B cell (primary cell): ENCODE data around the gene NACC1. TPM values are rescaled to one million over a fixed set of nuclear protein-coding genes. Genes with fewer than 3 reads are reported as not detected.

Experiments
- ATAC-seq: fragments of 200-7000 bp; cut with Tn5 transposase; one replicate; pipeline ENCODE4 v1.10.0; 2021; ENCODE audit warnings: low read depth, mild to moderate bottlenecking, moderate number of reproducible peaks, moderate library complexity
- CTCF ChIA-PET: fragments of 350-600 bp; sonication (Branson Sonifier 250); formaldehyde crosslinking; loops from one replicate; lab custom pipeline; 2021; ENCODE audit warnings: antibody characterized with exemption, inconsistent platforms; lab: Charles Lee
- POLR2A ChIA-PET: fragments of 350-600 bp; sonication (Branson Sonifier 250); formaldehyde crosslinking; loops from one replicate; lab custom pipeline; 2021; ENCODE audit warnings: antibody characterized with exemption; lab: Charles Lee
- DNase-seq: peaks from one replicate; pipeline ENCODE4 v3.0.0; 2013
- H2AFZ ChIP-seq: 2 replicates; pipeline ENCODE4 v1.6.1; 2012; ENCODE audit warnings: mild to moderate bottlenecking, low read depth, low read length; ENCODE audit not compliant: insufficient read depth, poor library complexity, severe bottlenecking
- H3K27ac ChIP-seq, 2 donors: 1 replicate in 1 of 2; 2 replicates in 1 of 2; pipeline ENCODE4 v1.5.1; 2012 to 2013; ENCODE audit warnings: low read length in 2 of 2, mild to moderate bottlenecking in 2 of 2, moderate library complexity in 1 of 2
- H3K27me3 ChIP-seq, 4 experiments: fragments of 200-600 bp in 1 of 4; sonication (generic) in 1 of 4; replicated peaks in 1 of 4; 1 replicate in 2 of 4; 2 replicates in 2 of 4; pipeline versions ENCODE4 v1.6.1 to v1.7.0; 2013 to 2016; ENCODE audit warnings: low read length in 3 of 4, mild to moderate bottlenecking in 2 of 4, mixed read lengths in 1 of 4, moderate library complexity in 1 of 4; ENCODE audit not compliant: insufficient read depth in 4 of 4, control insufficient read depth in 3 of 4; ENCODE audit errors: control extremely low read depth in 1 of 4
- H3K36me3 ChIP-seq, 2 experiments: replicated peaks in 1 of 2; 1 replicate in 1 of 2; 2 replicates in 1 of 2; pipeline versions ENCODE4 v1.6.1 to v1.7.1; 2013; ENCODE audit warnings: low read length in 1 of 2; ENCODE audit not compliant: insufficient read depth in 2 of 2, control insufficient read depth in 1 of 2; ENCODE audit errors: control extremely low read depth in 1 of 2, extremely low read depth in 1 of 2
- H3K4me1 ChIP-seq, 2 donors: fragments of 200-600 bp in 1 of 2; sonication (generic) in 1 of 2; 1 replicate in 1 of 2; 2 replicates in 1 of 2; pipeline versions ENCODE4 v1.5.1 to v1.6.1; 2013 to 2017; ENCODE audit warnings: low read length in 2 of 2; ENCODE audit not compliant: control insufficient read depth in 2 of 2, insufficient read depth in 2 of 2
- H3K4me2 ChIP-seq: replicated peaks from 2 replicates; pipeline ENCODE3; 2012; ENCODE audit warnings: mild to moderate bottlenecking, low read depth, low read length; ENCODE audit not compliant: poor library complexity, severe bottlenecking
- H3K4me3 ChIP-seq, 5 experiments: fragments of 200-600 bp in 1 of 5; sonication (generic) in 1 of 5; 1 replicate in 3 of 5; 2 replicates in 2 of 5; pipeline versions ENCODE4 v1.5.1 to v1.7.0; 2011 to 2016; ENCODE audit warnings: low read length in 4 of 5, mild to moderate bottlenecking in 4 of 5, low read depth in 2 of 5, control low read depth in 1 of 5, moderate library complexity in 1 of 5; ENCODE audit not compliant: insufficient read depth in 1 of 5; ENCODE audit errors: control extremely low read depth in 1 of 5, extremely low read depth in 1 of 5
- H3K79me2 ChIP-seq: fragments of 200-600 bp; sonication (generic); one replicate; pipeline ENCODE4 v1.6.0; 2016; ENCODE audit warnings: low read length; ENCODE audit not compliant: control insufficient read depth, insufficient read depth
- H3K9ac ChIP-seq: fragments of 200-600 bp; sonication (generic); 2 replicates; pipeline ENCODE4 v1.6.1; 2017; ENCODE audit warnings: mild to moderate bottlenecking, low read length, moderate library complexity
- H3K9me3 ChIP-seq, 3 donors: one replicate each; pipeline versions ENCODE4 v1.6.1 to v1.7.1; 2013; ENCODE audit warnings: low read length in 2 of 3; ENCODE audit not compliant: control insufficient read depth in 2 of 3, insufficient read depth in 1 of 3; ENCODE audit errors: control extremely low read depth in 1 of 3
- H4K20me1 ChIP-seq: 2 replicates; pipeline ENCODE4 v1.6.0; 2012; ENCODE audit warnings: mild to moderate bottlenecking, low read length; ENCODE audit not compliant: insufficient read depth, control insufficient read depth, poor library complexity, severe bottlenecking
- H3K27ac Mint-ChIP-seq: one replicate; pipeline ENCODE4 v1.8.0; 2021; ENCODE audit warnings: mixed read lengths
- H3K27me3 Mint-ChIP-seq: one replicate; pipeline ENCODE4 v1.8.0; 2021; ENCODE audit warnings: mixed read lengths
- H3K4me1 Mint-ChIP-seq: one replicate; pipeline ENCODE4 v1.8.0; 2021; ENCODE audit warnings: mixed read lengths
- H3K4me3 Mint-ChIP-seq: one replicate; pipeline ENCODE4 v1.8.0; 2021; ENCODE audit warnings: mixed read lengths
- H3K9me3 Mint-ChIP-seq: one replicate; pipeline ENCODE4 v1.8.0; 2022; ENCODE audit warnings: mixed read lengths; ENCODE audit not compliant: insufficient read depth
- CTCF ChIP-seq: fragments of 200-600 bp; IDR thresholded peaks from one replicate; pipeline ENCODE4 v1.8.0; 2022; ENCODE audit warnings: antibody characterized with exemption, mild to moderate bottlenecking
- EZH2 ChIP-seq: IDR thresholded peaks from 2 replicates; pipeline ENCODE4 v1.6.1; 2012; ENCODE audit warnings: borderline replicate concordance, low read depth, mild to moderate bottlenecking, moderate library complexity, low read length; ENCODE audit not compliant: insufficient read depth, poor library complexity, severe bottlenecking
- WGBS: methylation state at CpG from one replicate; pipeline ENCODE4 v1.1.5; 2013; ENCODE audit warnings: missing lambda C conversion rate; ENCODE audit not compliant: insufficient coverage; 5-methylcytosine and 5-hydroxymethylcytosine counted together
- intact Hi-C: fragments of 100-400 bp; cut with micrococcal nuclease; formaldehyde crosslinking; loops from one replicate; pipeline ENCODE4 v1.10.0; 2022
- polyA plus RNA-seq: library from polyadenylated mRNA; depleted of rRNA; stranded (reverse); fragments of >200 nt; gene quantifications from 2 replicates; pipeline ENCODE4 v1.2.3, GENCODE V29; 2012
- total RNA-seq, 2 donors: library from RNA; stranded (reverse); fragments of 120-200 nt in 1 of 2; gene quantifications; 1 replicate in 1 of 2; 2 replicates in 1 of 2; pipeline versions ENCODE4 v1.2.3 to v1.2.4, GENCODE V29; 2013 to 2022

NACC1 gene
- total and polyA plus RNA-seq, 2 donors (not counting 1 experiment from before 2014, with no cell fraction given), result 25.9 to 27.5 TPM

GRCh38 chr19:13095393-13095784 lies 22.7 kb upstream of the NACC1 start:
- Histone ChIP-seq H3K9me3 (peaks cover 0 to 4% (median 0%) of the 10 kb centered on the region in 3 donors), H3K4me2 (peak overlapping the region; percentile 99), H3K4me1 (peaks cover 26 to 50% of the 10 kb centered on the region in 2 donors), H3K27me3 (no peaks in the 10 kb centered on the region), H3K9ac (peak overlapping the region; percentile 78), H3K27ac (peak overlapping the region; percentile 43 to 87), H3K79me2 (peaks cover 27% of the 10 kb centered on the region), H3K36me3 (peaks cover 3 to 15% of the 10 kb centered on the region in 2 experiments), H4K20me1 (peaks cover 16% of the 10 kb centered on the region), H2AFZ (peak overlapping the region; percentile 60), H3K4me3 (peak overlapping the region; percentile 34 to 96 (median 92))
- POLR2A ChIA-PET, result interaction anchor here (0.5 to 4.2 kb wide), 17 partner anchors 9 to 709 kb away, joined by 3 to 107 read pairs (median 8); partner anchors contain the start of genes FBXW9, IER2, JUNB and LYL1
- intact Hi-C loops, result loop anchor here (1.0 kb wide), 1 partner anchor 9 kb away; no protein-coding TSS in a partner anchor
- DNase-seq, result peak; percentile 80
- WGBS, result 0% methylated on average over 22 of the region's 25 CpGs
- CTCF ChIA-PET, result interaction anchor here (0.5 to 8.2 kb wide), 22 partner anchors 9 to 299 kb away, joined by 3 to 285 read pairs (median 8); partner anchors contain the start of genes GCDH, IER2, NACC1 and RAD23A
- TF ChIP-seq EZH2 (no peak), CTCF (no peak)
- H3K27me3 Mint-ChIP-seq, result no peaks in the 10 kb centered on the region
- H3K4me1 Mint-ChIP-seq, result peaks cover 43% of the 10 kb centered on the region
- H3K9me3 Mint-ChIP-seq, result no peaks in the 10 kb centered on the region
- H3K27ac Mint-ChIP-seq, result peak overlapping the region; percentile 93
- H3K4me3 Mint-ChIP-seq, result peak overlapping the region; percentile 93
- peak; percentile 23 for ATAC-seq
